Fibroblast of mammary gland (primary cell): Measurements from ENCODE around the gene ELP5.
A peak's percentile ranks its signal among the peaks of the same experiment; 100 is the strongest.

Experiments used
- DNase-seq: peaks from one replicate; pipeline ENCODE4 v3.0.0-alpha.2; 2010; ENCODE audit warnings: low read depth
- H3K4me3 ChIP-seq: 2 replicates; pipeline ENCODE4 v1.5.1; 2011; ENCODE audit warnings: low read depth, mild to moderate bottlenecking, low read length, moderate library complexity; ENCODE audit not compliant: control insufficient read depth
- CTCF ChIP-seq: conservative IDR thresholded peaks from 2 replicates; pipeline ENCODE4 v1.5.1; 2011; ENCODE audit warnings: low read depth, low read length, inconsistent platforms; ENCODE audit not compliant: control insufficient read depth, insufficient read depth

Gene ELP5

GRCh38 chr17:7215136-7215638, 36.8 kb upstream of the ELP5 start:
- DNase-seq: no peak
- peak overlapping the region; percentile 12 for H3K4me3 ChIP-seq
- no peak for TF ChIP-seq CTCF

- no peak for TF ChIP-seq CTCF
- H3K4me3 ChIP-seq: peak overlapping the region; percentile 63
- DNase-seq: no peak
Measured at GRCh38 chr17:7215652-7216180, 36.3 kb upstream of the ELP5 start.

- no peak for TF ChIP-seq CTCF
- peak overlapping the region; percentile 63 for H3K4me3 ChIP-seq
- DNase-seq: no peak
Measured at GRCh38 chr17:7216242-7217112, 35.5 kb upstream of the ELP5 start.

GRCh38 chr17:7217113-7217987, 34.7 kb upstream of the ELP5 start:
- DNase-seq: peak; percentile 73
- TF ChIP-seq CTCF: no peak
- H3K4me3 ChIP-seq: peak overlapping the region; percentile 63

GRCh38 chr17:7218166-7218565, 33.8 kb upstream of the ELP5 start:
- no peak for DNase-seq
- TF ChIP-seq CTCF: no peak
- no peak overlapping the region for H3K4me3 ChIP-seq

- TF ChIP-seq CTCF: no peak
- H3K4me3 ChIP-seq: no peak overlapping the region
- DNase-seq: no peak
Measured at GRCh38 chr17:7218758-7219157, 33.3 kb upstream of the ELP5 start.
